Raji (cell line): ENCODE results near the gene HPCAL1.

Experiments used
- POLR2A ChIP-seq: IDR thresholded peaks from 2 replicates; pipeline ENCODE4 v1.6.1; 2011; ENCODE audit warnings: low read depth, low read length, control low read depth; ENCODE audit not compliant: insufficient read depth

HPCAL1 gene

GRCh38 chr2:10331702-10332401, 29.1 kb downstream of the HPCAL1 start:
- no peak for TF ChIP-seq POLR2A

- TF ChIP-seq POLR2A, result no peak
These were observed 29.9 kb downstream of the HPCAL1 start for GRCh38 chr2:10332402-10333246.

- TF ChIP-seq POLR2A, result no peak
These were observed 30.5 kb downstream of the HPCAL1 start for GRCh38 chr2:10333247-10333613.

- TF ChIP-seq POLR2A, result no peak
These were observed 31.3 kb downstream of the HPCAL1 start for GRCh38 chr2:10333966-10334365.

GRCh38 chr2:10335046-10335840, 32.5 kb downstream of the HPCAL1 start:
- TF ChIP-seq POLR2A, result no peak

- TF ChIP-seq POLR2A, result no peak
These were observed 33.6 kb downstream of the HPCAL1 start for GRCh38 chr2:10336283-10336682.

- TF ChIP-seq POLR2A, result no peak
These were observed 35.0 kb downstream of the HPCAL1 start for GRCh38 chr2:10337449-10338269.

GRCh38 chr2:10338270-10339188, 35.8 kb downstream of the HPCAL1 start:
- TF ChIP-seq POLR2A, result no peak

- no peak for TF ChIP-seq POLR2A
These were observed 37.2 kb downstream of the HPCAL1 start for GRCh38 chr2:10339647-10340592.

GRCh38 chr2:10340593-10340975, 37.9 kb downstream of the HPCAL1 start:
- no peak for TF ChIP-seq POLR2A

- TF ChIP-seq POLR2A, result no peak
These were observed 38.5 kb downstream of the HPCAL1 start for GRCh38 chr2:10341193-10341592.

- TF ChIP-seq POLR2A, result no peak
These were observed 39.7 kb downstream of the HPCAL1 start for GRCh38 chr2:10342245-10342951.
